ENCODE data around the gene NCKAP5.

Gene NCKAP5

GRCh38 chr2:133457861-133458260 is 110.4 kb downstream of the NCKAP5 start:
- no peak for TF ChIP-seq CTCF (IDR thresholded peaks at IDR 0.05; ENCODE audit: borderline replicate concordance, control extremely low read depth, extremely low read depth, insufficient read depth, missing control alignments)
- DNase-seq (ENCODE audit: low spot score) = no peak
- in situ Hi-C loops (cut with MboI; ENCODE audit: low sequenced_read_pairs, unreplicated experiment) = no loop called here

- DNase-seq (ENCODE audit: low spot score) = no peak
- in situ Hi-C loops (cut with MboI; ENCODE audit: low sequenced_read_pairs, unreplicated experiment) = no loop called here
- TF ChIP-seq CTCF (IDR thresholded peaks at IDR 0.05; ENCODE audit: borderline replicate concordance, control extremely low read depth, extremely low read depth, insufficient read depth, missing control alignments) = no peak
Observed at GRCh38 chr2:133456971-133457370, 111.3 kb downstream of the NCKAP5 start.

- no peak for TF ChIP-seq CTCF (IDR thresholded peaks at IDR 0.05; ENCODE audit: borderline replicate concordance, control extremely low read depth, extremely low read depth, insufficient read depth, missing control alignments)
- in situ Hi-C loops (cut with MboI; ENCODE audit: low sequenced_read_pairs, unreplicated experiment) = no loop called here
- no peak for DNase-seq (ENCODE audit: low spot score)
Observed at GRCh38 chr2:133456156-133456555, 112.1 kb downstream of the NCKAP5 start.

GRCh38 chr2:133453032-133453431 is 115.2 kb downstream of the NCKAP5 start:
- no peak for DNase-seq (ENCODE audit: low spot score)
- in situ Hi-C loops (cut with MboI; ENCODE audit: low sequenced_read_pairs, unreplicated experiment) = no loop called here
- TF ChIP-seq CTCF (IDR thresholded peaks at IDR 0.05; ENCODE audit: borderline replicate concordance, control extremely low read depth, extremely low read depth, insufficient read depth, missing control alignments) = no peak

- no peak for TF ChIP-seq CTCF (IDR thresholded peaks at IDR 0.05; ENCODE audit: borderline replicate concordance, control extremely low read depth, extremely low read depth, insufficient read depth, missing control alignments)
- in situ Hi-C loops (cut with MboI; ENCODE audit: low sequenced_read_pairs, unreplicated experiment) = no loop called here
- no peak for DNase-seq (ENCODE audit: low spot score)
Observed at GRCh38 chr2:133452583-133452982, 115.7 kb downstream of the NCKAP5 start.

GRCh38 chr2:133452146-133452545 is 116.1 kb downstream of the NCKAP5 start:
- TF ChIP-seq CTCF (IDR thresholded peaks at IDR 0.05; ENCODE audit: borderline replicate concordance, control extremely low read depth, extremely low read depth, insufficient read depth, missing control alignments) = no peak
- no peak for DNase-seq (ENCODE audit: low spot score)
- in situ Hi-C loops (cut with MboI; ENCODE audit: low sequenced_read_pairs, unreplicated experiment) = no loop called here

- no peak for TF ChIP-seq CTCF (IDR thresholded peaks at IDR 0.05; ENCODE audit: borderline replicate concordance, control extremely low read depth, extremely low read depth, insufficient read depth, missing control alignments)
- in situ Hi-C loops (cut with MboI; ENCODE audit: low sequenced_read_pairs, unreplicated experiment) = no loop called here
- no peak for DNase-seq (ENCODE audit: low spot score)
Observed at GRCh38 chr2:133448195-133448594, 120.1 kb downstream of the NCKAP5 start.
